GM21529 (cell line): ENCODE measurements around the gene UCHL5.
"Not testable (repeated sequence)": the region's sequence is repeated elsewhere in the genome, so short reads cannot be mapped to it uniquely, and the experiment has no call there.

Experiments
- ATAC-seq: cut with Tn5 transposase; IDR thresholded peaks from one replicate; pipeline ENCODE4 v1.9.1; 2021; ENCODE audit not compliant: unreplicated experiment

Gene UCHL5

DNA sequence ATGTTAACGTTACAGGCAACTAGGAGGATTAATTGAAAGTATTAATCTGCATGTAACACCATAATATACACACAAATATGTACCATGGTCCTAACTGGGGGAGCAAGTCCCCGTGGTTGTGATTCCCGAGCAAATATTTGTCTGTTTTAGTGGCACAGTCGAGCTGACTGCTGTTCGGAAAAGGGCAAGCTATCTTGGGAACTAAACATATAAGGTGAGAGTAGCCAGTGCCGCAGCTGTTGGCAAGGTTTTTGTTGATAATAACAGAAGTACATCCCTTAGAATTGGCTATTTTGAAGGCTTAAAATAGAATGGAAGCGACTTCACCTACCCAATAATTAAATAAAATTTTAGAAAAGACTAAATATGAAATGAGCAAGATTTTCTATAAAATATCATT lies 45.5 kb downstream of the UCHL5 start:
- ATAC-seq = no peak

DNA sequence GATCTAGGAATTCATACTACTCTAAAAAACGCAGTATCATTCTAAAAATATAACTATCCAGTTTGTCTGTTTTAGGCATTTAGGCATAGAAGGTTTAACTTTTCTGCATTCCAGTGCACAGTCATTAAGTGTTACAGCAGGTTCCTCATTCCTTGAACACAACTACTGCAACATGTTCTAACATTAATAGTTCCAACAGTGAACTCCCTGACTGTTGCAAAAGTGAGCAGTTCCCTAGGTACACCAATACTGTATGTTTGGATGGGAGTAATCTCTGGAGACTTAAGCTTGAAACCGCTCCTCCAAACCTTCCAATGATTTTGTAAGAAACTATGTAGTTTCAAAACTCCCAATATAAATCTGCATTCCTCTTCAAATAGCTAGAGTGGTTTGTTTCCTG lies 46.2 kb downstream of the UCHL5 start:
- no peak for ATAC-seq

DNA sequence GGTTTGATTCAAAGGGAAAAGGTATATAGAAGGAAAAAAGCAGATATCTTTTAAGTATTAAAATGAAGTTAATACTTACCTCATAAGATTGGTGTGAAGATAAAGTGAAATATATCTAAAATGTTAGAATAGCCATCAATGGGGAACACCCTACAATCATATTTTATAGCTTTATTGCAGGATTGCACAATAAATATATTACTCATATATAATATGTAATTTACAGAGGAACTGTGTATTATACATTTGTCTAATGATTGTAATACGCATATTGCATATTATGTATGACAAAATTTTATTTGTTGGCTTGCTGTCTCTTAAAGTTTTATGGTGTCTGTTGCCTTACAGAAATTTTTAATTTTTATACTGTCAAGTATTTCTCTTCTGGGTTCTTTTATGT lies 47.8 kb downstream of the UCHL5 start:
- ATAC-seq = no peak

DNA sequence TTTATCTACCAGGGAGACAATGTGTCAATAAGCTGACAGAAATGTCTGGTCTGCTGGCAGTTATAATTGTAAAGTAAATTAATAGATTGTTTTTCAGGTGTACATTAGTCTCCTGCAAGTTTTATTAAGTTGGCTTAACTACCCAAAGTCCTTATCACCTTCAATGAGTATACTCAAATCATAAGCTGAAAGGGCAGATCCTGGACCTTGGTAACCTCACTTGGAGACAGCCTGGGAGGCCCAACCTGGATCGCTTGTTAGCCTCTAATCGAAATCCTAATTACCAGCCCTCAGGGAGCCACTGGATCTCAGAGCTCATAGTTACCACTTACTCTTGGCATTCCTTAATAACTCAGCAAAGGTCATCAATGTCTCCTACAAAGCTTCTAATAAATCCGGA lies 49.7 kb downstream of the UCHL5 start:
- ATAC-seq = no peak

- ATAC-seq = no peak
Measured at GRCh38 chr1:193005785-193006184, 53.4 kb downstream of the UCHL5 start.

GRCh38 chr1:192998536-192998935 lies 60.6 kb downstream of the UCHL5 start:
- no peak for ATAC-seq

GRCh38 chr1:192994141-192994540 lies 65.0 kb downstream of the UCHL5 start:
- no peak for ATAC-seq

- no peak for ATAC-seq
Measured at GRCh38 chr1:192993426-192994085, 65.6 kb downstream of the UCHL5 start.

DNA sequence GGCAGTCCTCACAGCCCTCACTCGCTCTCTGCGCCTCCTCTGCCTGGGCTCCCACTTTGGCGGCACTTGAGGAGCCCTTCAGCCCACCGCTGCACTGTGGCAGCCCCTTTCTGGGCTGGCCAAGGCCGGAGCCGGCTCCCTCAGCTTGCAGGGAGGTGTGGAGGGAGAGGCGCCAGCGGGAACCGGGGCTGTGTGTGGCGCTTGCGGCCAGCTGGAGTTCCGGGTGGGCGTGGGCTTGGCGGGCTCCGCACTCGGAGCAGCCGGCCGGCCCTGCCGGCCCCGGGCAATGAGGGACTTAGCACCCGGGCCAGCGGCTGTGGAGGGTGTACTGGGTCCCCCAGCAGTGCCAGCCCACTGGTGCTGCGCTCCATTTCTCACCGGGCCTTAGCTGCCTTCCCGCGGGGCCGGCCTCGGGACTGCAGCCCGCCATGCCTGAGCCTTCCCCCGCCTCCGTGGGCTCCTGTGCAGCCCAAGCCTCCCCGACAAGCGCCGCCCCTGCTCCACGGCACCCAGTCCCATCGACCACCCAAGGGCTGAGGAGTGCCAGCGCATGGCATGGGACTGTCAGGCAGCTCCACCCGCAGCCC lies 72.3 kb downstream of the UCHL5 start:
- ATAC-seq = not testable (repeated sequence)

DNA sequence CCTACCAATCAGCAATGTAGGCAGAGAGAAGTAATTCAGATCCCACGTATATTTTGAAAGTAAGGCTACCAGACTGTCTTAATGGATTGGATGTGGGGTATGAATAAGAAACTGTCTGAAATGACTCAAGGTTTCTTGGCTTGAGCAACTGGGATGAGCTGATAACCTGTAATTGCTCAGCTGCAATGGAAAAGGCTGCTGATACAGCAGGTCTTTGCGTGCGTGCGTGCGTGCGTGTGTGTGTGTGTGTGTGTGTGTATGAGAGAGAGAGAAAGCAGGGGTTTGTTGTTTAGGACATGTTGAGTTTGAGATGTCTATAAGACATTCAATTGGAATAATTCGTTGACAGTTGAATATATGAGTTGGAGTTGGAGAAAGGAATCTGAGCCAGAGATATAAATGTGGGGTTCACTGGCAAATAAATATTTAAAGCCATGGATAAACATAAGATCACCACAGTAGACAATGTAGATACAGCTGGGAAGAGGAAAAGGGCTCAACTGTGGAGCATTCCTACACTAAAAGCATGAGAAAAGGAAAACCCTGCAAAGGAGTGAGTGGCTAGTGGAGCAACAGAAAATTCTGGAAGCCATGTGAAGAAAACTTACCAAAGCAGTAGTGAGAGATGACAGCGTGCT lies 72.9 kb downstream of the UCHL5 start:
- no peak for ATAC-seq

GRCh38 chr1:192984080-192984479 lies 75.1 kb downstream of the UCHL5 start:
- ATAC-seq = peak; percentile 39

- ATAC-seq = peak; percentile 88
Measured at GRCh38 chr1:192983349-192983980, 75.7 kb downstream of the UCHL5 start.

- ATAC-seq = no peak
Measured at GRCh38 chr1:192980856-192981255, 78.3 kb downstream of the UCHL5 start.

GRCh38 chr1:192980334-192980733 lies 78.8 kb downstream of the UCHL5 start:
- not testable (repeated sequence) for ATAC-seq

GRCh38 chr1:192979542-192979941 lies 79.6 kb downstream of the UCHL5 start:
- no peak for ATAC-seq

- no peak for ATAC-seq
Measured at GRCh38 chr1:192978195-192978710, 80.9 kb downstream of the UCHL5 start.

DNA sequence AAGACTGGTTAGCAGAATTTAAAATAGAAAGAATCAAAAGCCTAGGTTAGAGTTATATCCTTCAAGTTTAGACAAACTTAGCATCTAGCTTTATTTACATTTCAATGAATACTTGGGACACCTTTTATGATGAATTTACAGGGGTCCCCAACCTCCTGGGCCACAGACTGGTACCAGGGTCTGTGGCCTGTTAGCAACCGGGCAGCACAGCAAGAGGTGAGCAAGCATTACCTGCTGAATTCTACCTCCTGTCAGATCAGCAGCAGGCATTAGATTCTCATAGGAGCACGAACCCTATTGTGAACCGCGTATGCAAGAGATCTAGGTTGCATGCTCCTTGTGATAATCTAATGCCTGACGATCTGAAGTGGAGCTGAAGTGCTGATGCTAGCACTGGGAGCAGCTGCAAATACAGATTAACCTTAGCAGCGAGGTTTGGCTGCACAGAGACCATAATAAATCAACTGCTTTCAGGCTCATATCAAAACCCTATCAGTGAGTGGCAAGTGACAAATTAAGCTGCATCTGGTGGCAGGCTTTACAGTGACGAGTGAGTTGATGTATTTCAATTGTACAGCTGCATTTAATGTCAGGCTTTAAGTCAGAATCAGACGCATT lies 82.0 kb downstream of the UCHL5 start:
- ATAC-seq = no peak

- ATAC-seq = no peak
Measured at GRCh38 chr1:192976576-192976975, 82.6 kb downstream of the UCHL5 start.

- ATAC-seq = no peak
Measured at GRCh38 chr1:192974701-192975100, 84.5 kb downstream of the UCHL5 start.

DNA sequence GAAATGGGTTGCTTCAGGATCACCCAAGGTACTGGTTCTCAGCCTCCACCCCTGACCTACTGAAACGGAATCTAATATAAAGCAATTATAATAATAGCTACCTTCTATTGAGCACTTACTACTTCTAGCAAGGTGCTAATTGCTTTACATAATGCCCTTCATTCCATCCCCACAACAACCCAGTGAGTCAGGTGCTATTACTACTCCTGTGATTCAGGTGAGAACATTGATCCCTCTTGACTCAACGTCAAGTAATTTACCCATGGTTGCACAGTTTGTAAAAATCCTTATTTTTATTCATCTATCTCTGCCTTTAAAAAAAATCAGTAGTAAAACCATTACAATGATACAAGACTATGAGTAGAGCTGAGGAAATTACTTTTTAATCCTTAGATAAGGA lies 85.2 kb downstream of the UCHL5 start:
- no peak for ATAC-seq

DNA sequence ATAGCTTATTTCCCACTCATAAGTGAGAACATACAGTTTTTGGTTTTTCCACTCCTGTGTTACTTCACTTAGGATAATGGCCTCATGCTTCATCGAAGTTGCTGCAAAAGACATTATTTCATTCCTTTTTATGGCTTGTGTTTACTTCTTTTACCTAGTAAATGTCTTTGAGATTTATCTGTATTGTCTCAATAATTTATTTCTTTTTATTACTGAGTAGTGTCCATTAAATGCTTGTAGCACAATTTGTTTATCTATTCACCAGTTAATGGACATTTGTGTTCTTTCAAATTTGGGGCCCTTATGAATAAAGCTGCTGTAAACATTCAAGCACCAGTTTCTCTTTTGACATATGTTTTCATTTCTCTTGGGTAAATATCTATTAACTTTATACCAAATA lies 86.0 kb downstream of the UCHL5 start:
- ATAC-seq = no peak
